ENCODE measurements around the gene CRTC1. TPM values are rescaled to one million over a fixed set of nuclear protein-coding genes. Genes with fewer than 3 reads are reported as not detected.

The CRTC1 gene
- total RNA-seq, 1 donor from 2014 or later = 15.5 TPM

DNA sequence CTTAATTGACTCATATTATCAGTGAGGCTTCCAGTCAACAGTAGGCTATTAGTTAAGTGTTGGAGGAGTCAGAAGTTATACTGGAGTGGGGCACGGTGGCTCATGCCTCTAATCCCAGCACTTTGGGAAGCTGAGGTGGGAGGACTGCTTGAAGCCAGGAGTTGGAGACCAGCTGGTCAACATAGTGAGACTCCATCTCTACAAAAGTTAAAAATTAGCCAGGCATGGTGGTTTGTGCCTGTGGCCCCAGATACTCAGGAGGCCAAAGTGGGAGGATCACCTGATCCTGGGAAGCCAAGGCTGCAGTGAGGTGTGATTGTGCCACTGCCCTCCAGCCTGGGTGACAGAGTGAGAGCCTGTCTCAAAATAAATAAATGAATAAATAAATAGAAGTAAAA lies 54.5 kb downstream of the CRTC1 start:
- no peak for DNase-seq
- H3K4me3 Mint-ChIP-seq = no peak overlapping the region
- ChIA-PET CTCF (no interaction called here), POLR2A (interaction anchor here (0.8 kb wide), 1 partner anchor 18 kb away, joined by 6 read pairs; no protein-coding TSS in a partner anchor)
- no peaks in the 10 kb centered on the region for H3K27me3 Mint-ChIP-seq
- ATAC-seq (ENCODE audit: low read depth) = no peak
- no peak for TF ChIP-seq CTCF (IDR thresholded peaks at IDR 0.05)
- H3K4me1 Mint-ChIP-seq = peaks cover 5% of the 10 kb centered on the region
- peaks cover 1% of the 10 kb centered on the region for H3K36me3 Mint-ChIP-seq (ENCODE audit: low read depth)
- intact Hi-C loops (cut with micrococcal nuclease) = no loop called here
- no peaks in the 10 kb centered on the region for H3K9me3 Mint-ChIP-seq
- H3K27ac Mint-ChIP-seq = no peak overlapping the region

DNA sequence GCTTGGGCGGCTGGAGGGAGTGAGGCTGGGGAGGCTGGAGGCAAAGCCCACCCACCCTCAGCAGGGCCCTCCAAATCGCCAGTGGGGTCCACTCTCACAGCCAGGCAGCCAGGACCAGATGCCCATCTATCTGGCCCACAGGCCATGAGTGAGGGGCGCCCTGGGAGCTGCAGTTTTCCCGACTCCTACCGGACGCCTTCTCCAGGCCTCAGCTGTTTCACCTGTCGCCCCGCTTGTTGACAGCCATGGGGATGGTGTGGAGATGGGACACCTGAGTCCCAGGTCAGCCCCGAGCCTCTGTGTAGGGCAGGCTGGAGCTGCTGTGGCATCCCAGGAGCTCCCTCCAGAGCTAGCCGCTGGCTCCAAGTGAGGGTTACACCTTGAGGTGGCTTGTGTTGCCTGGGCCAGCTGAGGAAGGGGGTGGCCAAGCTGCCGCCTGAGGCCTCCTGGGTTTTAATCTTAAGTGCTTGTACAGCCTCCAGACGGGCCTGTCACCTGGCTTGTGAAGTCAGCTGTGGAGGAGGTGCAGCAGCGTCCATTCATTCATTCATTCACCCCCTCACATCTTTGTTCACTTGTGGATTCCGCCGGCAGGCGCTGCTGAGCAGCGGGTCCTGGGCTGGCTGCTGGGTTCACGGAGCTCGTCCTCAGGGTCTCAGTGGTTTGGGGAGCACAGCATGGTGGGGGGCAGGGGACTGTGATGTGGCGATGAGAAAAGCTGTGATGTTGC lies 55.6 kb downstream of the CRTC1 start:
- ChIA-PET POLR2A (no interaction called here), CTCF (no interaction called here)
- TF ChIP-seq CTCF (IDR thresholded peaks at IDR 0.05) = no peak
- Mint-ChIP-seq H3K27ac (no peak overlapping the region), H3K4me3 (no peak overlapping the region), H3K36me3 (ENCODE audit: low read depth) (no peaks in the 10 kb centered on the region), H3K27me3 (no peaks in the 10 kb centered on the region), H3K9me3 (no peaks in the 10 kb centered on the region), H3K4me1 (peaks cover 5% of the 10 kb centered on the region)
- intact Hi-C loops (cut with micrococcal nuclease) = no loop called here
- DNase-seq = no peak
- ATAC-seq (ENCODE audit: low read depth) = no peak

GRCh38 chr19:18741124-18742121 lies 57.9 kb downstream of the CRTC1 start:
- no peaks in the 10 kb centered on the region for H3K4me1 Mint-ChIP-seq
- H3K27ac Mint-ChIP-seq = no peak overlapping the region
- H3K4me3 Mint-ChIP-seq = no peak overlapping the region
- no peaks in the 10 kb centered on the region for H3K27me3 Mint-ChIP-seq
- POLR2A ChIA-PET = no interaction called here
- intact Hi-C loops (cut with micrococcal nuclease) = no loop called here
- no peaks in the 10 kb centered on the region for H3K9me3 Mint-ChIP-seq
- no peaks in the 10 kb centered on the region for H3K36me3 Mint-ChIP-seq (ENCODE audit: low read depth)
- TF ChIP-seq CTCF (IDR thresholded peaks at IDR 0.05) = no peak
- no peak for DNase-seq
- ATAC-seq (ENCODE audit: low read depth) = no peak
- CTCF ChIA-PET = no interaction called here

DNA sequence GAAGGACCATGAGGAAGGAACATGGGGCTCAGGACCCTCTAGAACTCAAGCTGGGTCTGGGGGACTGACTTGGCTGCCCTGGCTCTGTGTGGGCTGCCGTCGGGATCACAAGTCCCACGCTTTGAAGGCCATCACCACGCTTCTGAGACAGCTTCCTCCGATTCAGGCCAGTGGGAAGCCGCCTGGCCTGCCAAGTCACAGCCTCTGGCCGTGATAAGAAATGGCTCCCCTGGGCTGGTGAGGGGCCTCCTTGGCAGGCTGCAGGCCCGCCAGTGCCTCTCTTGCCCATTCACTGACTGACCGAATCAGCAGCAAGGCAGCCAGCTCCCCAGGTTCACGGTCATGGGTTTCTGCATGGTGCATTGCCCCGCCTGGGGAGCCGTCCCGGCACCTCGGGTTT lies 58.8 kb downstream of the CRTC1 start:
- Mint-ChIP-seq H3K27ac (no peak overlapping the region), H3K4me3 (no peak overlapping the region), H3K4me1 (no peaks in the 10 kb centered on the region), H3K36me3 (ENCODE audit: low read depth) (no peaks in the 10 kb centered on the region), H3K9me3 (no peaks in the 10 kb centered on the region), H3K27me3 (no peaks in the 10 kb centered on the region)
- TF ChIP-seq CTCF (IDR thresholded peaks at IDR 0.05) = no peak
- ChIA-PET CTCF (no interaction called here), POLR2A (no interaction called here)
- intact Hi-C loops (cut with micrococcal nuclease) = no loop called here
- no peak for ATAC-seq (ENCODE audit: low read depth)
- DNase-seq = no peak
